Mononuclear cell (primary cell): ENCODE results near the gene ALOX5. TPM values are rescaled to one million over a fixed set of nuclear protein-coding genes. Genes with fewer than 3 reads are reported as not detected.
A peak's percentile ranks its signal among the peaks of the same experiment; 100 is the strongest.
"Not testable (repeated sequence)": the region's sequence is repeated elsewhere in the genome, so short reads cannot be mapped to it uniquely, and the experiment has no call there.

ENCODE experiments used
- H3K27me3 ChIP-seq: 2 replicates; pipeline ENCODE4 v1.6.0; 2011; ENCODE audit warnings: low read length, control low read depth; ENCODE audit not compliant: insufficient read depth
- H3K4me1 ChIP-seq: 2 replicates; pipeline ENCODE4 v1.5.1; 2011; ENCODE audit warnings: mild to moderate bottlenecking, low read length, control low read depth; ENCODE audit not compliant: insufficient read depth
- H3K4me3 ChIP-seq: 2 replicates; pipeline ENCODE4 v1.5.1; 2011; ENCODE audit warnings: mild to moderate bottlenecking, low read length, moderate library complexity
- H3K9me3 ChIP-seq: 2 replicates; pipeline ENCODE4 v1.5.1; 2011; ENCODE audit warnings: low read depth, mild to moderate bottlenecking, control low read depth, low read length
- total RNA-seq: library from RNA; depleted of rRNA; stranded (reverse); fragments of >200 nt; gene quantifications from one replicate; pipeline ENCODE4 v1.2.3, GENCODE V29; 2012

Gene ALOX5
- total RNA-seq, result 88.9 TPM

DNA sequence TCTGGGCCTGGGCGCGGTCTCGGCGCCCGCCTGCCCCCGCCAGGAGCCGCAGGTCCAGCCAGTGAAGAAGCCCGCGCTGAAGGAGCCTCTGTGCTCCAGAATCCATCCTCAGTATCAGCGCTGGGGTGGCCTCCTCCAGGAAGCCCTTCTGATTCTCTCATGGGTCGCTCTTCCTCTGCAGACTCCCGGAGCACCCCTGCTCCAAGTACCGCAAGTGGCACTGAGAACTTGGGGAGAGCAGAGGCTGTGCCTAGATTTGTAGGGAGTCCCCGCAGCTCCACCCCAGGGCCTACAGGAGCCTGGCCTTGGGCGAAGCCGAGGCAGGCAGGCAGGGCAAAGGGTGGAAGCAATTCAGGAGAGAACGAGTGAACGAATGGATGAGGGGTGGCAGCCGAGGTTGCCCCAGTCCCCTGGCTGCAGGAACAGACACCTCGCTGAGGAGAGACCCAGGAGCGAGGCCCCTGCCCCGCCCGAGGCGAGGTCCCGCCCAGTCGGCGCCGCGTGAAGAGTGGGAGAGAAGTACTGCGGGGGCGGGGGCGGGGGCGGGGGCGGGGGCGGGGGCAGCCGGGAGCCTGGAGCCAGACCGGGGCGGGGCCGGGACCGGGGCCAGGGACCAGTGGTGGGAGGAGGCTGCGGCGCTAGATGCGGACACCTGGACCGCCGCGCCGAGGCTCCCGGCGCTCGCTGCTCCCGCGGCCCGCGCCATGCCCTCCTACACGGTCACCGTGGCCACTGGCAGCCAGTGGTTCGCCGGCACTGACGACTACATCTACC lies at the start of gene ALOX5:
TSS of gene ALOX5 (plus strand) at position 641 of the 774 bp plus-strand sequence. CDS start at position 705, 64 bp downstream.
- peak within 1 kb of the TSS; percentile 64 for H3K4me3 ChIP-seq
- no peaks in the 10 kb centered on the region for H3K9me3 ChIP-seq
- H3K27me3 ChIP-seq, result peaks cover 23% of the 10 kb centered on the region
- H3K4me1 ChIP-seq, result peaks cover 62% of the 10 kb centered on the region

DNA sequence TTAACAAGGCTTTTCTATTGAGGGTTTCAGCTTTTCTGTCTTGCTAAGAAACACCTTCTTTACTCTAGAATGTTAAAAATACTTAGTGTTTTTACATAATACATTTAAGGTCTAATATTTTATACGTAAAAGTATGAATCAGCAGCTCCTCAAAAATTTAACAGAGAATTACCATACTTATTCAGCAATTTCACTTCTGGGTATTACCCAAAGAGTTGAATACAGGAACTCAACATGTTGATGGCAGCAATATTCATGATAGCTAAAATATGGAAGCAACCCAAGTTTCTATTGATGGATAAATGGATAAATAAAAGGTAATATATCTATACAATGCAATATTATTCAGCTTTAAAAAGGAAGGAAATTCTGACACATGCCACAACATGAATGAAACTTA lies 48.9 kb upstream of the ALOX5 start:
- no peaks in the 10 kb centered on the region for H3K4me1 ChIP-seq
- no peak overlapping the region for H3K4me3 ChIP-seq
- H3K27me3 ChIP-seq, result no peaks in the 10 kb centered on the region
- no peaks in the 10 kb centered on the region for H3K9me3 ChIP-seq

DNA sequence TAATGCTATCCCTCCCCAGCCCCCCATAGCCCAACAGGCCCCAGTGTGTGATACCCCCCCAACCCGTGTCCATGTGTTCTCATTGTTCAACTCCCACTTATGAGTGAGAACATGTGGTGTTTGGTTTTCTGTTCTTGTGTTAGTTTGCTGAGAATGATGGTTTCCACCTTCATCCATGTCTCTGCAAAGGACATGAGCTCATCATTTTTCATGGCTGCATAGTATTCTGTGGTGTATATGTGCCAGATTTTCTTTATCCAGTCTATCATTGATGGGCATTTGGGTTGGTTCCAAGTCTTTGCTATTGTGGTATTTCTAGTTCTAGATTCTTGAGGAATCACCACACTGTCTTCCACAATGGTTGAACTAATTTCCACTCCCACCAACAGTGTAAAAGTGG lies 47.2 kb upstream of the ALOX5 start:
- H3K4me1 ChIP-seq, H3K4me3 ChIP-seq, H3K9me3 ChIP-seq, H3K27me3 ChIP-seq: not testable (repeated sequence)

DNA sequence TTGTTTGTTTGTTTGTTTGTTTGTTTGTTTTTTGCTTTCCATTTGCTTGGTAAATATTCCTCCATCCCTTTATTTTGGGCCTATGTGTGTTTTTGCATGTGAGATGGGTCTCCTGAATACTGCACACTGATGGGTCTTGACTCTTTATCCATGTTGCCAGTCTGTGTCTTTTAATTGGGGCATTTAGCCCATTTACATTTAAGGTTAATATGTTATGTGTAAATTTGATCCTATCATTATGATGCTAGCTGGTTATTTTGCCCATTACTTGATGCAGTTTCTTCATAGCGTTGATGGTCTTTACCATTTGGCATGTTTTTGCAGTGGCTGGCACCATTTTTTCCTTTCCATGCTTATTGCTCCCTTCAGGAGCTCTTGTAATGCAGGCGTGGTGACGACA lies 42.2 kb upstream of the ALOX5 start:
- not testable (repeated sequence) for H3K9me3 ChIP-seq, H3K27me3 ChIP-seq, H3K4me3 ChIP-seq, H3K4me1 ChIP-seq

DNA sequence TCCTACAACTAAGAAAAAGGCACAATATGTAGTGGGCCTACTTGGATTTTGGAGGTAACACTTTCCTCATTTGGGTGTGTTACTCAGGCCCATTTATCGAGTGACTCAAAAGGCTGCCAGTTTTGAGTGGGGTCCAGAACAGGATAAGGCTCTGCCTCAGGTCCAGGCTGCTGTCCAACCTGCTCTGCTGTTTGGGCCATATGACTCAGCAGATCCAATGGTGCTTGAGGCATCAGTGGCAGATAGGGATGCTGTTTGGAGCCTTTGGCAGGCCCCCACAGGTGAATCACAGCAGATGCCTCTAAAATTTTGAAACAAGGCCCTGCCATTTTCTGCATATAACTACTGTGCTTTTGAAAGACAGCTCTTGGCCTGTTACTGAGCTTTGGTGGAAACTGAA lies 34.1 kb upstream of the ALOX5 start:
- H3K4me3 ChIP-seq, result no peak overlapping the region
- H3K4me1 ChIP-seq, result no peaks in the 10 kb centered on the region
- H3K27me3 ChIP-seq, result no peaks in the 10 kb centered on the region
- H3K9me3 ChIP-seq, result no peaks in the 10 kb centered on the region

DNA sequence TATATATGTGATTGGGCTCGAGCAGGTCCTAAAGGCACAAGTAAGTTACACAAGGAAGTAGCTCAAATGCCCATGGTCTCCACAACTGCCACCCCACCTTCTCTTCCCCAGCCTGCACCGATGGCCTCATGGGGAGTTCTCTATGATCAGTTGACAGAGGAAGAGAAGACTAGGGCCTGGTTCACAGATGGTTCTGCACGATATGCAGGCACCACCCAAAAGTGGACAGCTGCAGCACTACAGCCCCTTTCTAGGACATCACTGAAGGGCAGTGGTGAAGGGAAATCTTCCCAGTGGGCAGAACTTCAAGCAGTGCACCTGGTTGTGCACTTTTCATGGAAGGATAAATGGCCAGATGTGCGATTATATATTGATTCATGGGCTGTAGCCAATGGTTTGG lies 33.6 kb upstream of the ALOX5 start:
- not testable (repeated sequence) for H3K4me3 ChIP-seq, H3K27me3 ChIP-seq, H3K4me1 ChIP-seq, H3K9me3 ChIP-seq

DNA sequence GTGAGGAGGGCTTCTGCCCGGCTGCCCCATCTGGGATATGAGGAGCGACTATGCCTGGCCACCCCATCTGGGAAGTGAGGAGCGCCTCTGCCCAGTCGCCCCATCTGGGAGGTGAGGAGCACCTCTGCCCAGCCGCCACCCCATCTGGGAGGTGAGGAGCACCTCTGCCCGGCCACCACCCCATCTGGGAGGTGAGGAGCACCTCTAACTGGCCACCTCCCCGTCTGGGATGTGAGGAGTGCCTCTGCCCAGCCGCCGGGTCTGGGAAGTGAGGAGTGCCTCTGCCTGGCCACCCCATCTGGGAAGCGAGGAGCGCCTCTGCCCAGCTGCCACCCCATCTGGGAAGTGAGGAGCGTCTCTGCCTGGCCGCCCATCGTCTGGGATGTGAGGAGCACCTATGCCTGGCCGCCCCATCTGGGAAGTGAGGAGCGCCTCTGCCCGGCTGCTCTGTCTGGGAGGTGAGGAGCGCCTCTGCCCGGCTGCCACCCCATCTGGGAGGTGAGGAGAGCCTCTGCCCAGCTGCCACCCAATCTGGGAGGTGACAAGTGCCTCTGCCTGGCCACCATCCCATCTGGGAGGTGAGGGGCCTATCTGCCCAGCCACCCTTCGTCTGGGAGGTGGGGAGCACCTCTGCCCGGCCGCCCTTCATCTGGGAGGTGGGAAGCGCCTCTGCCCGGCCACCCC lies 27.2 kb upstream of the ALOX5 start:
- H3K9me3 ChIP-seq, H3K4me3 ChIP-seq, H3K4me1 ChIP-seq, H3K27me3 ChIP-seq: not testable (repeated sequence)

DNA sequence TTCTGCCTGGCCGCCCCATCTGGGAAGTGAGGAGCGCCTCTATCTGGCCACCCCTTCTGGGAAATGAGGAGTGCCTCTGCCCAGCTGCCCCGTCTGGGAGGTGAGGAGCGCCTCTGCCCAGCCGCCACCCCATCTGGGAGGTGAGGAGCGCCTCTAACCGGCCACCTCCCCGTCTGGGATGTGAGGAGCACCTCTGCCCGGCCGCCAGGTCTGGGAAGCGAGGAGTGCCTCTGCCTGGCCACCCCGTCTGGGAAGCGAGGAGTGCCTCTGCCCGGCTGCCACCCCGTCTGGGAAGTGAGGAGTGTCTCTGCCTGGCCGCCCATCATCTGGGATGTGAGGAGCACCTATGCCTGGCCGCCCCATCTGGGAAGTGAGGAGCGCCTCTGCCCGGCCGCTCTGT lies 26.6 kb upstream of the ALOX5 start:
- not testable (repeated sequence) for H3K9me3 ChIP-seq, H3K27me3 ChIP-seq, H3K4me1 ChIP-seq, H3K4me3 ChIP-seq

DNA sequence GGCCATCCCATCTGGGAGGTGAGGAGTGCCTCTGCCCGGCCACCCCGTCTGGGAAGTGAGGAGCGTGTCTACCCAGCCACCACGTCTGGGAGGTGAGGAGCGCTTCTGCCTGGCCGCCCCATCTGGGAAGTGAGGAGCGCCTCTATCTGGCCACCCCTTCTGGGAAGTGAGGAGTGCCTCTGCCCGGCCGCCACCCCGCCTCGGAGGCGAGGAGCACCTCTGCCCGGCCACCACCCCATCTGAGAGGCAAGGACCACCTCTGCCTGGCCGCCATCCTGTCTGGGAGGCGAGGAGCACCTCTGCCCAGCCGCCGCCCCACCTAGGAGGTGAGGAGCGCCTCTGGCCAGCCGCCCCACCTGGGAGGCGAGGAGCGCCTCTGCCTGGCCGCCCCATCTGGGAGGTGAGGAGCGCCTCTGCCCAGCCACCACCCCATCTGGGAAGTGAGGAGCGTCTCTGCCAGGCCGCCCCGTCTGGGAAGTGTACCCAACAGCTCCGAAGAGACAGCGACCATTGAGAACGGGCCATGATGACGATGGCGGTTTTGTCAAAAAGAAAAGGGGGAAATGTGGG lies 25.7 kb upstream of the ALOX5 start:
- not testable (repeated sequence) for H3K27me3 ChIP-seq, H3K9me3 ChIP-seq, H3K4me1 ChIP-seq

DNA sequence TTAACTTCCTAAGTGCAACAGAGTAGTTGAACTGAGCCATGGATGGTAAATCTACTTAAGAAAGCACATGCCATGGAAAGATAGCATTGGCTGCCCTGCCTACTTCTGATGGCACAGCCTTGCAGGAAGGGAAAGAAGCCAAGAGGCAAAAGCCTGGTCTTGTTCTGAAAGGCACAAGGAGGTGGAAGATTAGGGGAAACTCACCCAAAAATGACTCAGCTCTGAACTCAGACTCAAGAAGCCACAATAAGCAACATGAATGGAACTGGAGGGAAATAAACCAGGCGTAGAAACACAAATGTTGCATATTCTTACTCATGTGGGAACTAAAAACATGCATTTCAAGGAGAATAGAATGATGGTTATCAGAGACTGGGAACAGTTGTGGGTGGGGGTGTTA lies 20.8 kb upstream of the ALOX5 start:
- Histone ChIP-seq H3K4me3 (no peak overlapping the region), H3K27me3 (no peaks in the 10 kb centered on the region)

More for the DNA sequence above, 25.7 kb upstream of the ALOX5 start:
- H3K4me3 ChIP-seq, result not testable (repeated sequence)

DNA sequence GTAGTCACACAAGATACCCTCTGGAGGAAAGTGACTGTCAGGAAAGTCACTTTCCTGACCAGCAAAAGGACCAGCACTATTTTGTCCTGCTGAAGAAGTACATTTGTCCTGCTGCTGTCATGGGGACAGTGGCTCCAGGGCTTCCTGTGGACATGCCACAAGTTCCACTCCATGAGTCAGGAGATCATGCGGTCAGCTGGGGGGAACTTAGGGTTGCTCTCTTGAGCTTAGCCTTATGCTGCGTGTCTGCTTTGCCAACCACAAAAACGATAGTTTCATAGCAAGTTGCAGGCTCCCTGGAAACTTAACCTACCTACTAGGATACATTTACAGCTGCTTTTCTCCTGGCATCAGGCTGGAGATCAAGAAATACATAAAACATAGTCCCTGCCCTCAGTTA lies 19.8 kb upstream of the ALOX5 start:
- Histone ChIP-seq H3K4me1 (no peaks in the 10 kb centered on the region), H3K9me3 (no peaks in the 10 kb centered on the region), H3K27me3 (no peaks in the 10 kb centered on the region), H3K4me3 (no peak overlapping the region)

More for the DNA sequence above, 20.8 kb upstream of the ALOX5 start:
- Histone ChIP-seq H3K4me1 (no peaks in the 10 kb centered on the region), H3K9me3 (no peaks in the 10 kb centered on the region)

DNA sequence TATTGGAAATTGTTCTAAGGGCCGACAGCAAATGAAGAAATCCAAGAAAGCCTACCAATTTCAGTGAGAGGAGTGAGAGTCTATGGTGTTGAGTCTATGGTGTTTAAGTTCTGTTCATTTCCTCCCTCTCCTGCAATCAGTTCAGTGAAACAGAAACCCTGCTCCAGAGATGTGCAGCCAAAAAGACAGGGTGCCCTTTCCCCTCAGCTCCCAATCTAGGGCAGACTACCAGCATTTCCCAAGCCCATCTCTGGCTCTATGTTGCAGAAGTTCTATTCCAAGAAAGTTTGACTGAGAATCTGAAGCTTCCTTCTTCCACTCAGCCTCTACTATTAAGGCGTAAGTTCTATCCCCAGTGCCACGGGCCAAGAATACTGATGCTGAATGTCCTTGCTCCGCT lies 18.5 kb upstream of the ALOX5 start:
- Histone ChIP-seq H3K4me3 (no peak overlapping the region), H3K9me3 (no peaks in the 10 kb centered on the region), H3K27me3 (no peaks in the 10 kb centered on the region), H3K4me1 (no peaks in the 10 kb centered on the region)

DNA sequence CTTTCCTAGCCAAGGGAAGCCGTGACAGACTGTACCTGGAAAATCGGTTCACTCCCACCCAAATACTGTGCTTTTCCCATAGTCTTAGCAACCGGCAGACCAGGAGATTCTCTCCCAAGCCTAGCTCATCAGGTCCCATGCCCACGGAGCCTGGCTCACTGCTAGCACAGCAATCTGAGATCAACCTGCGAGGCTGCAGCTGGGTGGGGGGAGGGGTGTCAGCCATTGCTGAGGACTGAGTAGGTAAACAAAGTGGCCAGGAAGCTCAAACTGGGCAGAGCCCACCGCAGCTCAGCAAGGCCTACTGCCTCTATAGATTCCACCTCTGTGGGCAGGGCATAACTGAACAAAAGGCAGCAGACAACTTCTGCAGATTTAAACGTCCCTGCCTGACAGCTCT lies 15.1 kb upstream of the ALOX5 start:
- not testable (repeated sequence) for H3K4me1 ChIP-seq, H3K9me3 ChIP-seq, H3K4me3 ChIP-seq, H3K27me3 ChIP-seq

DNA sequence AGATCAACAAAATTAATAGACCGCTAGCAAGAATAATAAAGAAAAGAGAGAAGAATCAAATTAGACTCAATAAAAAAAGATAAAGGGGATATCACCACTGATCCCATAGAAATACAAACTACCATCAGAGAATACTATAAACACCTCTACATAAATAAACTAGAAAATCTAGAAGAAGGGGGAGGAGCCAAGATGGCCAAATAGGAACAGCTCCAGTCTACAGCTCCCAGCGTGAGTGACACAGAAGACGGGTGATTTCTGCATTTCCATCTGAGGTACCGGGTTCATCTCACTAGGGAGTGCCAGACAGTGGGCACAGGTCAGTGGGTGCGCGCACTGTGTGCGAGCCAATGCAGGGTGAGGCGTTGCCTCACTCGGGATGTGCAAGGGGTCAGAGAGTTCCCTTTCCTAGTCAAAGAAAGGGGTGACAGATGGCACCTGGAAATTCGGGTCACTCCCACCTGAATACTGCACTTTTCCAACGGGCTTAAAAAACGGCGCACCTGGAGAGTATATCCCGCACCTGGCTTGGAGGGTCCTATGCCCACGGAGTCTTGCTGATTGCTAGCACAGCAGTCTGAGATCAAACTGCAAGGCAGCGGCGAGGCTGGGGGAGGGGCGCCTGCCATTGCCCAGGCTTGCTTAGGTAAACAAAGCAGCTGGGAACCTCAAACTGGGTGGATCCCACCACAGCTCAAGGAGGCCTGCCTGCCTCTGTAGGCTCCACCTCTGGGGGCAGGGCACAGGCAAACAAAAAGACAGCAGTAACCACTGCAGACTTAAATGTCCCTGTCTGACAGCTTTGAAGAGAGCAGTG lies 11.8 kb upstream of the ALOX5 start:
- H3K9me3 ChIP-seq, H3K4me3 ChIP-seq, H3K27me3 ChIP-seq, H3K4me1 ChIP-seq: not testable (repeated sequence)

DNA sequence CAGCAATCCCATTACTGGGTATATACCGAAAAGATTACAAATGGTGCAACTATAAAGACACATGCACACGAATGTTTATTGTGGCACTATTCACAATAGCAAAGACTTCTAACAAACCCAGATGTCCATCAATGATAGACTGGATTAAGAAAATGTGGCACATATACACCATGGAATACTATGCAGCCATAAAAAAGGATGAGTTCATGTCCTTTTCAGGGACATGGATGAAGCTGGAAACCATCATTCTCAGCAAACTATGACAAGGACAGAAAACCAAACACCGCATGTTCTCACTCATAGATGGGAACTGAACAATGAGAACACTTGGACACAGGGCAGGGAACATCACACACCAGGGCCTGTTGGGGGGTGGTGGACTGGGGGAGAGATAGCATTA lies 6.4 kb upstream of the ALOX5 start:
- H3K4me1 ChIP-seq, H3K4me3 ChIP-seq: not testable (repeated sequence)

More for the DNA sequence above, 6.4 kb upstream of the ALOX5 start:
- H3K9me3 ChIP-seq, result not testable (repeated sequence)
- peaks cover 19% of the 10 kb centered on the region for H3K27me3 ChIP-seq
